K562 treated with DMSO at 1 percent for 4 hours (cell line): ENCODE results near the gene LDLR. TPM values are rescaled to one million over a fixed set of nuclear protein-coding genes. Genes with fewer than 3 reads are reported as not detected.

Experiments
- total RNA-seq: library from RNA; unstranded; fragments of 300-600 nt; gene quantifications from 2 replicates; pipeline ENCODE4 v1.2.3, GENCODE V29; 2022; ENCODE audit not compliant: insufficient read depth

LDLR gene
- total RNA-seq = 34.3 and 49.4 TPM in 2 replicates

DNA sequence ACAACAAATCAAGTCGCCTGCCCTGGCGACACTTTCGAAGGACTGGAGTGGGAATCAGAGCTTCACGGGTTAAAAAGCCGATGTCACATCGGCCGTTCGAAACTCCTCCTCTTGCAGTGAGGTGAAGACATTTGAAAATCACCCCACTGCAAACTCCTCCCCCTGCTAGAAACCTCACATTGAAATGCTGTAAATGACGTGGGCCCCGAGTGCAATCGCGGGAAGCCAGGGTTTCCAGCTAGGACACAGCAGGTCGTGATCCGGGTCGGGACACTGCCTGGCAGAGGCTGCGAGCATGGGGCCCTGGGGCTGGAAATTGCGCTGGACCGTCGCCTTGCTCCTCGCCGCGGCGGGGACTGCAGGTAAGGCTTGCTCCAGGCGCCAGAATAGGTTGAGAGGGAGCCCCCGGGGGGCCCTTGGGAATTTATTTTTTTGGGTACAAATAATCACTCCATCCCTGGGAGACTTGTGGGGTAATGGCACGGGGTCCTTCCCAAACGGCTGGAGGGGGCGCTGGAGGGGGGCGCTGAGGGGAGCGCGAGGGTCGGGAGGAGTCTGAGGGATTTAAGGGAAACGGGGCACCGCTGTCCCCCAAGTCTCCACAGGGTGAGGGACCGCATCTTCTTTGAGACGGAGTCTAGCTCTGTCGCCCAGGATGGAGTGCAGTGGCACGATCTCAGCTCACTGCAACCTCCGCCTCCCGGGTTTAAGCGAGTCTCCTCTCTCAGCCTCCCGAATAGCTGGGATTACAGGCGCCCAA, at the start of gene LDLR:
Gene LDLR, plus strand, starts transcription at position 210 of the 760 bp plus-strand sequence. Its CDS starts 86 bp downstream, at position 296.

GRCh38 chr19:11155373-11156120, 66.3 kb downstream of the LDLR start, which contains the start of gene SPC24:
Gene SPC24, minus strand, starts transcription at chr19:11155782. Its CDS starts 6 bp downstream, at chr19:11155776.

Other genes starting within 250 kb of the LDLR start
- 1.3 TPM in 1 of 2 replicates, not detected in the other for gene C19orf38, start 241.0 kb upstream of the LDLR start, total RNA-seq
- 70.4 and 78.1 TPM in 2 replicates for gene CARM1, start 217.9 kb upstream of the LDLR start, total RNA-seq
- gene YIPF2, start 160.8 kb upstream of the LDLR start, total RNA-seq = 94.4 and 108 TPM in 2 replicates
- gene TIMM29, start 160.7 kb upstream of the LDLR start, total RNA-seq = 46.5 and 49.0 TPM in 2 replicates
- 92.5 and 115 TPM in 2 replicates for gene SMARCA4, start 128.4 kb upstream of the LDLR start, total RNA-seq
- gene SPC24, start 66.3 kb downstream of the LDLR start, total RNA-seq = 14.9 and 16.9 TPM in 2 replicates
- gene KANK2, start 108.1 kb downstream of the LDLR start, total RNA-seq = 28.2 and 42.4 TPM in 2 replicates
- gene ANGPTL8, start 150.2 kb downstream of the LDLR start, total RNA-seq = not detected in 2 replicates
- 7.9 and 11.3 TPM in 2 replicates for gene DOCK6, start 173.1 kb downstream of the LDLR start, total RNA-seq
- gene TSPAN16, start 206.7 kb downstream of the LDLR start, total RNA-seq = not detected in 2 replicates